Endodermal cell (in vitro differentiated cells): ENCODE data around the gene CCDC88C. TPM values are rescaled to one million over a fixed set of nuclear protein-coding genes. Genes with fewer than 3 reads are reported as not detected.
A peak's percentile ranks its signal among the peaks of the same experiment; 100 is the strongest.

Source experiments
- DNase-seq: peaks from one replicate; pipeline ENCODE4 v3.0.0-alpha.2; 2017
- H3K27ac ChIP-seq: 2 replicates; pipeline ENCODE4 v1.5.1; 2013; ENCODE audit warnings: mild to moderate bottlenecking, low read depth, low read length, moderate library complexity
- H3K27me3 ChIP-seq: 2 replicates; pipeline ENCODE4 v1.6.1; 2013; ENCODE audit warnings: mild to moderate bottlenecking, low read length, moderate library complexity; ENCODE audit not compliant: insufficient read depth, control insufficient read depth, poor library complexity, severe bottlenecking
- H3K36me3 ChIP-seq: 2 replicates; pipeline ENCODE4 v1.7.0; 2013; ENCODE audit warnings: mild to moderate bottlenecking, low read length, moderate library complexity; ENCODE audit not compliant: control insufficient read depth, insufficient read depth
- H3K4me1 ChIP-seq: one replicate; pipeline ENCODE4 v1.7.0; 2013; ENCODE audit warnings: low read length; ENCODE audit not compliant: control insufficient read depth, insufficient read depth
- H3K4me3 ChIP-seq: 2 replicates; pipeline ENCODE4 v1.5.1; 2013; ENCODE audit warnings: mild to moderate bottlenecking, low read length, moderate library complexity
- H3K9ac ChIP-seq: 2 replicates; pipeline ENCODE4 v1.6.1; 2013; ENCODE audit warnings: mild to moderate bottlenecking, low read length, moderate library complexity; ENCODE audit not compliant: poor library complexity, severe bottlenecking; ENCODE audit errors: extremely low read depth
- H3K9me3 ChIP-seq: 2 replicates; pipeline ENCODE4 v1.6.1; 2013; ENCODE audit warnings: mild to moderate bottlenecking, low read length, moderate library complexity; ENCODE audit not compliant: control insufficient read depth
- H3K27ac Mint-ChIP-seq: 2 replicates; pipeline ENCODE4 v1.8.0; 2020; ENCODE audit warnings: mixed read lengths
- H3K27me3 Mint-ChIP-seq: 2 replicates; pipeline ENCODE4 v1.8.0; 2021; ENCODE audit warnings: mild to moderate bottlenecking, mixed read lengths; ENCODE audit not compliant: insufficient read depth
- H3K36me3 Mint-ChIP-seq: 2 replicates; pipeline ENCODE4 v1.8.0; 2020; ENCODE audit warnings: low read depth, mixed read lengths
- H3K4me1 Mint-ChIP-seq: 2 replicates; pipeline ENCODE4 v1.8.0; 2020; ENCODE audit warnings: mixed read lengths
- H3K4me3 Mint-ChIP-seq: 2 replicates; pipeline ENCODE4 v1.8.0; 2020; ENCODE audit warnings: mild to moderate bottlenecking, moderate library complexity, mixed read lengths
- H3K9me3 Mint-ChIP-seq: 2 replicates; pipeline ENCODE4 v1.8.0; 2020; ENCODE audit warnings: mild to moderate bottlenecking, mixed read lengths
- WGBS, 2 experiments: methylation state at CpG; one replicate each; pipeline versions ENCODE4 v1.1.5 to v1.1.7; 2013; ENCODE audit warnings: missing lambda C conversion rate in 2 of 2, mixed read lengths in 1 of 2; ENCODE audit not compliant: insufficient coverage in 1 of 2, insufficient read length in 1 of 2; 5-methylcytosine and 5-hydroxymethylcytosine counted together
- total RNA-seq, 2 donors: library from RNA; stranded (reverse); fragmentation: NEBNext Ultra II Directional in 1 of 2; extraction: Animal tissue kit (Norgen Biotek cat#: 25700) in 1 of 2; gene quantifications; 2 replicates in 1 of 2; 3 replicates in 1 of 2; pipeline ENCODE4 v1.2.1, GENCODE V29; 2021
- TF ChIP-seq, protein P1 (sequence below): fragments of 200-600 bp; sonication (generic); conservative IDR thresholded peaks from 2 replicates; pipeline ENCODE4 v1.5.0; 2021; ENCODE audit warnings: antibody characterized with exemption, mild to moderate bottlenecking

CCDC88C gene
- total RNA-seq, 2 donors from 2014 or later, result 50.0 to 50.5 TPM

DNA sequence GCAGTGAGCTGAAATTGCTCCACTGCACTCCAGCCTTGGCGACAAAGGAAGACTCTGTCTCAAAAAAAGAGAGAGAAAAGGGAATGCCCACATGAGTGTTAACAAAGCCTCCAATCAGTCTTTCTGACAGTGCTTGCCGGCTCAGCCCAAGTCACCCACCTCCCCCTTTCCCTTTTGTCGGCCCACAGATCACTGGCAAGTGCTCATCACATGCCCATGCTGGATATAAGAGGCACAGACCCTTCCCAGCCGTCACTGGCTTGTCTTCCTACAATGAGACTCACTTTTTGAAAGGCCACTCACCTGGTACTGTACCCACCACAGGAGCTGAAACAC lies 70.8 kb downstream of the CCDC88C start:
- Mint-ChIP-seq H3K9me3 (peaks cover 4% of the 10 kb centered on the region), H3K27ac (no peak overlapping the region), H3K27me3 (no peaks in the 10 kb centered on the region)

DNA sequence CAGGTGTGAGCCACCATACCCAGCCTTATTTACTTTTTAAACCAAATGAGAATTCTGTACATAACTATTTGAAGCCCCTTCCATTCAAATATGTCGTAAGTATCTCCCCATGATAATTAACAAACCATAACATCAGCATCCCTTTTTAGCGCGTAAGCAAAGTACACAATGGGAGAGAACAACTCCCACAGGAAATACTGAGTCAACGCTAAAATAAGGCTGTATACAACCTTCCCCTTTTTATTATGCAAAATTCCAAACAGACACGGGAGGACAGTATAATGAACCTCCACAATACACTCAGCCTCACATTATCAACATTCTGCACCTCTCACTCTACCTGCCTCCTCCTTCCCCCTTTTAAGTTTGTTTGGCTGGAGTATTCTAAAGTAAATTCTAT lies 73.5 kb downstream of the CCDC88C start:
- WGBS, 2 experiments, result 85 to 90% methylated on average over 3 to 5 of the region's 5 CpGs
- Mint-ChIP-seq H3K9me3 (peaks cover 4% of the 10 kb centered on the region), H3K4me3 (no peak overlapping the region)

More for the DNA sequence above, 70.8 kb downstream of the CCDC88C start:
- H3K4me1 Mint-ChIP-seq, result peaks cover 13% of the 10 kb centered on the region
- H3K4me3 ChIP-seq, result no peak overlapping the region
- no peaks in the 10 kb centered on the region for H3K4me1 ChIP-seq
- H3K4me3 Mint-ChIP-seq, result no peak overlapping the region
- no peak for DNase-seq
- H3K9me3 ChIP-seq, result no peaks in the 10 kb centered on the region
- H3K27ac ChIP-seq, result peak overlapping the region; percentile 36
- TF ChIP-seq, protein P1, sequence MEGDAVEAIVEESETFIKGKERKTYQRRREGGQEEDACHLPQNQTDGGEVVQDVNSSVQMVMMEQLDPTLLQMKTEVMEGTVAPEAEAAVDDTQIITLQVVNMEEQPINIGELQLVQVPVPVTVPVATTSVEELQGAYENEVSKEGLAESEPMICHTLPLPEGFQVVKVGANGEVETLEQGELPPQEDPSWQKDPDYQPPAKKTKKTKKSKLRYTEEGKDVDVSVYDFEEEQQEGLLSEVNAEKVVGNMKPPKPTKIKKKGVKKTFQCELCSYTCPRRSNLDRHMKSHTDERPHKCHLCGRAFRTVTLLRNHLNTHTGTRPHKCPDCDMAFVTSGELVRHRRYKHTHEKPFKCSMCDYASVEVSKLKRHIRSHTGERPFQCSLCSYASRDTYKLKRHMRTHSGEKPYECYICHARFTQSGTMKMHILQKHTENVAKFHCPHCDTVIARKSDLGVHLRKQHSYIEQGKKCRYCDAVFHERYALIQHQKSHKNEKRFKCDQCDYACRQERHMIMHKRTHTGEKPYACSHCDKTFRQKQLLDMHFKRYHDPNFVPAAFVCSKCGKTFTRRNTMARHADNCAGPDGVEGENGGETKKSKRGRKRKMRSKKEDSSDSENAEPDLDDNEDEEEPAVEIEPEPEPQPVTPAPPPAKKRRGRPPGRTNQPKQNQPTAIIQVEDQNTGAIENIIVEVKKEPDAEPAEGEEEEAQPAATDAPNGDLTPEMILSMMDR, result no peak
- H3K9ac ChIP-seq, result no peak overlapping the region
- WGBS, 2 experiments, result 58 to 80% methylated on average over 4 of the region's 4 CpGs
- peaks cover 11% of the 10 kb centered on the region for H3K36me3 Mint-ChIP-seq
- no peaks in the 10 kb centered on the region for H3K27me3 ChIP-seq
- no peaks in the 10 kb centered on the region for H3K36me3 ChIP-seq

DNA sequence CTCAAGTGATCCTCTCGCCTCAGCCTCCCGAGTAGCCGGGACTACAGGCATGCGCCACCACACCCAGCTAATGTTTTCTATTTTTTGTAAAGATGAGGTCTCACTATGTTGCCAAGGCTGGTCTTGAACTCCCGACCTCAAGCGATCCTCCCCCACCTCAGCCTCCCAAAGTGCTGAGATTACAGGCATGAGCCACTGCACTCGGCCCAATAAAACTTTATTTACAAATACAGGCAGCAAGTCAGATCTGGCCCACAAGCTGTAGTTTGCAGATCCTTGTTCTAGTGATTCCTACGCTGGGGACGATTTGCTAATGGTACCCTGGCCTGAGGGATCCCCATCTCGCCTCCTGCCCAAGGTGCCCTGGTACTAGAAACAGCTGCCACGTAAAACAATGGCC lies 74.6 kb downstream of the CCDC88C start:
- Mint-ChIP-seq H3K36me3 (peaks cover 26% of the 10 kb centered on the region), H3K4me1 (no peaks in the 10 kb centered on the region), H3K27ac (no peak overlapping the region), H3K4me3 (no peak overlapping the region), H3K27me3 (no peaks in the 10 kb centered on the region), H3K9me3 (no peaks in the 10 kb centered on the region)
- WGBS, 2 experiments, result 93 to 96% methylated on average over 11 of the region's 11 CpGs
- Histone ChIP-seq H3K9me3 (no peaks in the 10 kb centered on the region), H3K36me3 (peaks cover 9% of the 10 kb centered on the region), H3K27me3 (no peaks in the 10 kb centered on the region), H3K27ac (no peak overlapping the region), H3K4me1 (no peaks in the 10 kb centered on the region), H3K4me3 (no peak overlapping the region), H3K9ac (no peak overlapping the region)
- no peak for DNase-seq
- TF ChIP-seq, protein P1, result no peak

More for the DNA sequence above, 73.5 kb downstream of the CCDC88C start:
- Histone ChIP-seq H3K4me3 (no peak overlapping the region), H3K27ac (no peak overlapping the region), H3K9ac (no peak overlapping the region), H3K4me1 (no peaks in the 10 kb centered on the region), H3K27me3 (no peaks in the 10 kb centered on the region), H3K9me3 (no peaks in the 10 kb centered on the region), H3K36me3 (peaks cover under 1% of the 10 kb centered on the region)
- no peak for DNase-seq
- TF ChIP-seq, protein P1, result no peak
- Mint-ChIP-seq H3K27me3 (no peaks in the 10 kb centered on the region), H3K27ac (no peak overlapping the region), H3K4me1 (peaks cover 8% of the 10 kb centered on the region), H3K36me3 (peaks cover 22% of the 10 kb centered on the region)
